HG02981 (cell line): ENCODE results near the gene CD2BP2.

Experiments used
- ATAC-seq: cut with Tn5 transposase; IDR thresholded peaks from one replicate; pipeline ENCODE4 v1.9.1; 2021; ENCODE audit warnings: mild to moderate bottlenecking, moderate library complexity; ENCODE audit not compliant: unreplicated experiment

CD2BP2 gene

DNA sequence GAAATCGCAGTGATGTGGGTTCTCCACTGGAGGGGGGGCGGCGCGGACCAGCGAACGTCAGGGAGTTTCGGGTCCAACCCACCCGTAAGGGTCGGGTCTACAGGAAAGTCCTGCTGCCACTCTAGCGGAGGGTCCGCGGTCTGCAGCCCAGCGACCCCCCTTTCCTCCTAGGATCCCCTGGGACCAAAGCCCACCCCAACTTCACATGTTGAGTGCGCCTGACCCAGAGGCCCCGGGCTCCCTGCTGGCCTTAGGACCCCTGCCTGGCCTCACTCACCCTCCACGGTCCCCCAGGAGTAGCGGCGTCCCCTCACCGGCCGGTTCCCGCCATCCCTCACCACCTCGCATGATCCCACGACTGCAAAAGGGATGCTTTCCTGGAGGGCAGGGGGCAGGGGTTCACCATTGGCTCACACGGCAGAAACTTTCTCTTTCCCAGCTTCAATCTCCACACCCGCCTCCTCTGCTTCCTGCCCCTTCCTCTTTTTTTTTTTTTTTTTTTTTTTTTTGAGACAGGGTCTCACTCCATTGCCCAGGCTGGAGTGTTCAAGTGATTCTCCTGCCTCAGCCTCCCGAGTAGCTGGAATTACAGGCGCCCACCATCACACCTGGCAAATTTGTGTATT lies 24.2 kb upstream of the CD2BP2 start:
- no peak for ATAC-seq

DNA sequence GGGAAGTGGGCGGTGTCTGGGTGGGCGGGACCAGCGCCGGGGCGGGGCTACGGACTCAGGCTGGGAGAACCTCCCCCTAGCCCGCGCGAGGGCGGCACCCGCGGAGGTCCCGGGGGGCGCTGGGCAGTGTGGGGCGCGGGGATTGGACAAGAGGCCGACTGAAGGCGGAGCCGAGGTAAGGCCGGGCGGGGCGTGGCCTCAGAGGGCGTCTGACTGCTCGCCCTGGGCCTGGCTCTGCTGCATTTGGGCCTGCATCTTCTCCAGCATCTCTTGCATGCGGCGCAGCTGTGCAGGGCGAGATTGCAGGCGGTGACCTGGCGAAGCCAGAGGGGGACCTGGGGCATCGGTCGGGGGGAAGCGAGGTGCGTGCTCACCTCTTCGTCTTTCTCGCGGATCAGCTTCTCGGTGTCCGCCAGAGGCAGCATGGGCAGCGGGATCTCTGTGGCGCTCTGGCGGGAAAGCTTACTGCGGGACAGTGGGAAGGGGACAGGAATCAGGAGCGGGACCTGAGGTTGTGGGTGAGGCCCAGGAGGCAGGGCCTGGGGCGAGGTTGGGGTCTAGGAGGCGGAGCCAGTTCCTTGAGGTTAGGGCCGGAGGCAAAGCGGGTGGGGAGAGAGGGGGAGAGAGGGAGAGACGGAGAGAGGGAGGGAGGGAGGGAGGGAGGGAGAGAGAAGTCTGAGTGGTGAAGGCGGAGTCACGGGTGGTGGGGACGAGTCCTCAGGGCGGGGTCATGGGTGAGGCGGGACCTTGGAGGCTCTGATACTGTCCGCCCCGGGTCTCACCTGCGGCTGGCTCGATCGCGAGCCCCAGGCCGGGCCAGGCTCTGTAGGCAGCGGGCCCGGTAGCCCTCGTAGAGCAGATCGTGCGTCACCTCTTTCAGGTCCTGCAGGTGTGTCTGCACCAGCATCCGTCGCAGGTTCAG lies 23.4 kb upstream of the CD2BP2 start:
- peak; percentile 79 for ATAC-seq

DNA sequence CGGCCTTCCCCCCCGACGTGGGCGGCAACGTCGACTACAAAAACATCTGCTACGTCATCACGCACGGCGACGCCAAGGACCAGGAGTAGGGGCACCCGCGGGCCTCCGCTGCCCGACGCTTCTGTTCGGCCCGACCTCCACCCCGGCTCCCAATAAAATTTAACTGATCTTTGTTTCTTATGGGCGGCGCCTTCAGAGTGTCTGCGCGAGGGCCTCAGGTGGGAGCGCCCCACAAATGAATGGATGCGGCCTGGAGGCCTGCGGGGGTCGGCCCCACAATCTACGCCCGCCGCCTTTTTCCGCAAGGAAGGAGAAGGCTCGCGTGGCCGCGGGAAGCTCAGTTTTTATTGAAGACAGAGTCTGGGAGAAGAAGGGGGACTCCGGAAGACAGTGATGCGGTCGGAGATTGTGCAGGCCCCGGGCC lies 22.7 kb upstream of the CD2BP2 start:
- peak; percentile 33 for ATAC-seq

DNA sequence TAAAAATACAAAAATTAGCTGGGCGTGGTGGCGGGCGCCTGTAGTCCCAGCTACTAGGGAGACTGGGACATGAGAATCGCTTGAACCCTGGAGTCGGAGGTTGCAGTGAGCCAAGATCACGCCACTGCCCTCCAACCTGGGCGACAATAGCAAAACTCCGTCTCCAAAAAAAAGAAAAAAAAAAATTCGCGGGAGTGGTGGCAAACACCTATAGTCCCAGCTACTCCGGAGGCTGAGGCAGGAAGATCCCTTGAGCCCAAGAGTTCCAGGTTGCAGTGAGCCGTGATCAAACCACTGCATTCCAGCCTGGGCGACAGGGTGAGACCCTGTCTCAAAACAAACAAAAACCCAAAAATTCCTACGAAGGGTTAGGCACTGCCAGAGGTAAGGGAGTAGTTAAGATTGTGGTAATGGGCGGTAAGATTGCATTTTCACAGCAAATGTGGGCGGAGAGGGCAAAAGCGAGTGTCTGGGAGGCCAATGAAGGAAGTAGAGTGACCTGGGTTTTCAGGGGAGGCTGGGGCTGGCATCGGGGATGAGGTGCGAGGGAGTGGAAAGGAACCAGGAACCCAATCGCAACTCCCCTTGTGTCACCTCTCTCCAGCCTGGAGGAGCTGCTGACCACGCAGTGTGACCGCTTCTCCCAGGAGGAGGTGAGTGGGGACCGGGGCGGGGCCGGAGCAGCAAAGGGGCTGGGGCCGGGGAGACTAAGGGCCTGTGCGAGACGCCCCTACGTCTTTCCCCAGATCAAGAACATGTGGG lies 22.1 kb upstream of the CD2BP2 start:
- ATAC-seq: no peak

DNA sequence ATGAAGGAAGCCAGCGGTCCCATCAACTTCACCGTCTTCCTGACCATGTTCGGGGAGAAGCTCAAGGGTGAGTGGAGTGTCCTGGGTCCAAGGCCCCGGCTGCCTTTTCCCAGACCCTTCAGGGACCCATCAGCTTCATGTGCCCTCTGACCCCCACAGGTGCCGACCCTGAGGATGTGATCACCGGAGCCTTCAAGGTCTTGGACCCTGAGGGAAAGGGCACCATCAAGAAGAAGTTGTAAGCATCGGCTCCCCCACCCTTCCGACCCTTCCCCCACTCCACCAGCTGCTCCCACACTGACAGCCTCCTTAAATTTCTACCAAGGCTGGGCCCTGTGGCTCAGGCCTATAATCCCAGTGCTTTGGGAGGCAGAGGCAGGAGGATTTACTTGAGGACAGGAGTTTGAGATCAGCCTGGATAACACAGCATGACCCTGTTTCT lies 21.4 kb upstream of the CD2BP2 start:
- ATAC-seq: no peak

DNA sequence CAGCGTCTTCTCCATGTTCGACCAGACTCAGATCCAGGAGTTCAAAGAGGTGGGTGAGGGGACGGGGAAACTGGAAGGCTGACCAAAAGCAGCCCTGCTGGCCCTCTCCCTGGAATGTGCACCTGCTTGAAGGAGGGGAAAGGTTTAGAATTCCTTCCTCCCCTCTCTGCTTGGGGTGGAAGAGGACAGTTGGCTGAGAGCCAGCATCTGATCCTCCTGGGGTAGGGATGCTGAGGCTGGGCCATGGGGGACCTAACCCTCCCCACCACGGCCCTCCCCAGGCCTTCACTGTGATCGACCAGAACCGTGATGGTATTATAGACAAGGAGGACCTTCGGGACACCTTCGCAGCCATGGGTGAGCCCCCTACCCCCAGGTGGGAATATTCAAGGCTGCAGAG lies 20.8 kb upstream of the CD2BP2 start:
- no peak for ATAC-seq

DNA sequence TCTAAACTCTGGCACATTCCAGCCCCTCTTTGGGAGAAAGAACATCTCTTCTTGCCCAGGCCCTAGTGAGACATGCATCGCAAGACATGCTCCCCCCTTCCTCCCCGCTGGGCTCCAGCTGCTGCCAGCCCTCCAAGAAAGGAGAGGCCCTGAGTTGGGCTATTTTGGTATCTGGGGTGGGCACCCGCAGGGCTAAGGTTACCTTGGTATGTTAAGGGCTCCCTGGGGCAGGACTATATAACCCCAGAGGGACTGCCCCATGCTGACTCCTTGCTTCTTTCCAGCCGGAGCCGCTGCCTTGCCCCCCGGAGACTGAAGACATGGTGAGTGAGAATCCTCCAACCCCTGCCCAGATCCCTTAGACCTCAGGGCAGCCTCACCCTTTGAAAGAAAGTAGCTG lies 19.4 kb upstream of the CD2BP2 start, which contains the start of gene MYL11:
Gene MYL11, plus strand, starts transcription at position 265 of the 400 bp plus-strand sequence. Its CDS starts 56 bp downstream, at position 321.
- no peak for ATAC-seq

DNA sequence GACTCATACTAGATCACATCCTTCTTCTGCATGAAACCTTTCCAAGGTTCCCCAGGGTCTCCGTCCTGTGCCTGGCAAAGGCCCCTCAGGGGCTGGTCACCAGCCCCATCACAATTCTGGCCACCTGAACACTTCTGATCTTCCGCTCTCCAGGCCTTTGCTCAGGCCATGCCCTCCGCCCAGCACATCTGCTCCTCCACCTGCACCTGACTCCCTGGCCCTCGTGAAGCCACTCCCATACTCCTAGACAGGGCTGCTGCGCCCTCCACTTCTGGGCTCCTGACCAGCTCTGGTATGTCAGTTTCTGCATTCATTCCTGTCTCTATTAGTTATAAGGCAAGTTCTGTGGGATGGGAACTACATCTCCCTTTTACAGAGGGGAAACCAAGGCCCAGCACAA lies 17.6 kb upstream of the CD2BP2 start:
- ATAC-seq: no peak

DNA sequence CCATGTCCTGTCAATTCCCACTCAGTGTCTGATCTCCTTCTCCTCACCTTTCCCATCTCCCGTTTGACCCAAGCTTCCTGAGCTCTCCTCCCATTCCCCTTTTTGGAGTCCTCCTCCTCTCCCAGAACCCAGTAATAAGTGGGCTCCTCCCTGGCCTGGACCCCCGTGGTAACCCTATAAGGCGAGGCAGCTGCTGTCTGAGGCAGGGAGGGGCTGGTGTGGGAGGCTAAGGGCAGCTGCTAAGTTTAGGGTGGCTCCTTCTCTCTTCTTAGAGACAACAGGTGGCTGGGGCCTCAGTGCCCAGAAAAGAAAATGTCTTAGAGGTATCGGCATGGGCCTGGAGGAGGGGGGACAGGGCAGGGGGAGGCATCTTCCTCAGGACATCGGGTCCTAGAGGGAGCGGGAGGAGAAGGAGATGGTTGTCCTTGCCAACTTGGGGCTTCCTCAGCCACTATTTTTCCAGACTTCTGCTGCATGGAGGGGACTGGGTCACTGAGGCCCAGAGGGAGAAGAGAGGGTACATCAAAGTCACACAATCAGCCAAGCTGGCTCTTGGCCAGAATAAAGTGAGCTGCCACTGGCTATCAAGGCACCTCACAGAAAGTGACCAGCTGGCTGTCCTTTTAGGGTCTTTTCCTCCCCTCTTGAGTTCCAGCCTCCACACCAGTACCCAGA lies 17.1 kb upstream of the CD2BP2 start:
- no peak for ATAC-seq

DNA sequence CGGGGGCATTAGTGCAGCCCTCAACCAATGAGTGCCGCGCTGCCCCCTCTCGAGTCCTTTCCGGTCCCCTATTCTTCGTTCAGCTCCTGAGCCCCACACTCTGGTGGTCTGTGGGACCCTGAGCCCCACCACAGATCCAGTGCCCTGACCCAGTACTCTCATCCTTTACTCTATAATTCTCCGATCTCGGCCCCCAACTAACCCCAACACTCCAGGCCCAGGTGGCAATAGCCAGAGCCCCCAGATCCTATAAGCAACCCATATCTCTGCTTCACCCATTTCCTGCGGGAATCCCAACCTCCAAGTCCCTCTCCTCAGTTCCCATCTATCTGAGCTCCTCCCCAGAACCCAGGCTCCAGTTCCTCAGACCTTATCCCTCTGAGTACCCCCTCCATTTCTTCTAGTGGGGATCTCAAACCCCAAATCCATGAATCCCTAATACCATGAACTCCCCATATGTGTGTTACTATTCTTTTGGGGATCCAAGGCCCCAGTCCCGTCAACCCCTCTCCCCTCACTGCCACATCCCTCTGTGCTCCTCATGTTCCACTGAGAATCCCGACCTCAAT lies 16.2 kb upstream of the CD2BP2 start:
- ATAC-seq: no peak

DNA sequence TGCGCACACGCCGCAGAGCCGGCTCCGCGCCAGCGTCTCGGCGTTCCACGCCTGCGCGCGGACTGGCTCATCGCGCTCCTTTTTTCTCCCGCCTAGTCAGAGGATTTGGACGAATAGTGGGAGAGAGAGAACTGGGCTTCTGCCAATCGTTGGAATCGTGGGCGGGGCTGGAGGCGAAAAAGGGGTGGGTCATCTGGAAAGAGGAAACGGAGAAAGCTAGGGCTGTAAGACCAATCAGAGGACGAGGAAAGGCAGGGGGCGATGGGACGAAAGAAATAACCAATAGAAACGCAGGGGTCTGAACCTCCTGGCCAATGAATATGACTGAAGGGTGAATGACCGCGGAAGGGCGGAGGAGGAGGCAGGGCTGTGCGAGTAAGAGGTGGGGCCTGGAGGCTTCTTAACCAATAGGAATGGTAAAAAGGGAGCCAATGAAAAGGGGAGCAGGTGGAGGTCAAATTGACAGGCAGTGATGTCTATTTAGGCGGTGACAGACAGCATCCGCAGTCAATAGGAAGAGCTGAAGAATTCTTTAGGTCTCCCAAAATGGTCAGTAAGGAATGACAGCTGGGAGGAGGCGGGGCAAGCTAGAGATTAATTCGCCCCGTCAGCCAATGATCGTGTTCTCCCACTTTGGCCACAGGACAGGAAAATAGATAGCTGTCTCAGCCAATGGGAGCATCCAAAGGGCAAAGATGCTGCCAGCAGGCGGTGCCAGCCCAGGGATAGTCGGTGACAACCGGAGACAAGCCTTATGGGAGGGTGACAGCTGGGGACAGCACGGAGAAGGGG lies 15.5 kb upstream of the CD2BP2 start, which contains the start of gene TBC1D10B:
Gene TBC1D10B, minus strand, starts transcription at position 39 of the 792 bp plus-strand sequence. CDS start 311 bp downstream, outside the sequence.
- ATAC-seq: peak; percentile 71

DNA sequence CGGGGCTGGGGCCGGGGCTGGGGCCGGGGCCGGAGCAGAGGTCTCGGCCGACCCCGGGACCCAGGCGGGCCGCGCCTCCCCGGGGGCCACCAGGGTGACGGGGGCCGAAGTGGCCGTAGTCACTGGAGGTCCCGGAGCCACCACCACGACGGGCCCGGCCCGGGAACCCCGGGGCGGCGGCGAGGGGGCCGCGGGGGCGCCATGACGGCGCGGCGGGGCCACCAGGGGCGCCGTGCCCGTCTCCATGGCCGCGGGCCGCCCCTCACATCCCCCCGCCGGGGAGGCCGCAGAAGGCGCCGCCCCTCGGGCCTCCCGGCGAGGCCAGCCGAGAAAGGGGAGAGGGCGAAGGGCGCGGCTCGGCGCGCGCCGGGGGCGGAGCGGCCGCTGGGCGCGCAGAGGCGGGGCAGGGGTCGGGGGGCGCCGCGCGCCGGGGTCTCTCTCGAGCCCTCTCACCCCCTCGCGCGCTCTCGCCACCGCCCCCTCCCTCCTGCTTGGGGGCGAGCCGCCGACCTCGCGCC lies 14.9 kb upstream of the CD2BP2 start:
- ATAC-seq: peak; percentile 12

DNA sequence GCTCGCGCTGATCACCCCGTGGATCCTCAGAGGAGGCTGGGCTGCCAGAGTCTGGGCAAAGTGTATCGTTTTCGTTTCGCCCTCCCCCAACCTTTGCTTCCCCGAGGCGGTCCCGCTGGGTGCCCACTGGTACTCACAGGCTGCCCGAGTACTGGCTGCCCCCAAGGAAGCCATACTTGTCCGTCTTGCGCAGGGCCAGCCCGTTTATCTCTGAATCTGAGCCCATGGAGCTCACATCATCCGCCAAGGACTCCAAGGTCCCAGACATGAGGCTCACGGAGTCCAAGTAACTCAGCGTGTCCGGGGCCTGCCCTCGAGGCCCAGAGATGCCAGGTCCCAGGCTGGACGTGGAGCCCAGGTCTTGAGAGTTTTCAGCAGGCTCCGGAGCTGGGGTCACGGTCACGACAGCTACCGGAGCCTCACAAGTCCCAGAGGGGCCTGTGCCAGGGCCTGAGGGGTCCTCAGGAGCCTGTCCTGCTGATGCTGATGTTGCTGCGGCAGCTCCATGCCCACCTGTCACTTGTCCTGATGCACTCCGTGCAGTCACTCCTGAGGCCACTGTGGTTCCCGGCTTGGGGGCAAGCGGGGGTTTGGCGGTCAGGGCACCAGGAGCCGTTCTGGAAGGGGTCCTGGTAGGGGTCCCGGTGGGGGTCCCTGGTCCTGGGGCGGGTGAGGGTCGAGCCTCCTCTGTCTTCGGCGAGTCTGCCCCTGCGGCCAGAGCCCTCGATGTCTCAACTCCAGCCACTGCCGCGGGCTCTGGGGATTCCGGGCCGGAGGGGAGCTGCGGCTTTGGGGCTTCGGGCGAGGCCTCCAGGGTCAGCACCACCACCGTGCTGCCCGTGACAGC lies 14.2 kb upstream of the CD2BP2 start:
- no peak for ATAC-seq

DNA sequence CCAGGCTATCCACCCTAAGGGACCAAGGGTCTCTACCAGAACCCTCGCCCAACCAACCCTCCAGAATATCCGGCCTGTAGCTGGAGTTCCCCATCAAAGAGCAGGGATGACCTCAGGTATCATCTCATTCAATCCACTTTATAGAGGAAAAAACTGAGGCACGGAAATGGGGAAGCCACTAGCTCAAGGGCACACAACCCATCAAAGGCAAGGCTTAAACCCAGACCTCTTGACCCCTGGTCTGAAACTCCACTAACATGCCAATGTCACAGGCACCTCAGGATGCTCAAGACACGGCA lies 13.6 kb upstream of the CD2BP2 start:
- ATAC-seq: no peak

DNA sequence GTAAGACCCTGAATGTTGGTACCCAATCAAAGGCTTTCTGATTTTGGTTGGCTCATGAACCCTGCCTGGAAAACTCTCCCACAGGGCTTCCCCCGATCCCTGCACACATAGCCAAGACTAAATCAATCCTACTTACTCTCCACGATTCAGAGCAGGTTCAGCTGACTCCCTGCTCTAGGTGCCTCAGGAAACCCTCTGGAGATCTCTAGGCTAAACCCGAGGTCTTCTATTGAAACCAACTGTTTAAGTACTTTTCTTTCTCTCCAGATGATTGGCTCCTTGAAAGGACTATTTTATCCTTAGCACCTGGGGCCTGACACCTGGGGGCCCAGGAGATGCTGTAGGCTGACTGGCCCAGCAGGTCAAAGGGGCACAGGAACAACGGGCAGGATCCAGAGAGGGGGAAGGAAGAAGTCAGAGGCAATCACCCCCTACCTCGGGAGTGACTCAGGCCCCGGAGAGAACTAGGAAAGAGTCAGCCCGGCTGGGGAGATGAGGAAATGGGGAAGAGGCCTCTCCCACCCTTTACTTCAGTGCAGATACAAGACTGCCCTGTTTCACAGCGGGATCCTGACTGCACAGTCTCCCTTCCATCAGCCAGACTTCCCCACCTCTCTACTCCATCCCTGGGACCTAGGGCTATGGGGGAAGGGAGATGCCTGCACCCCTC lies 13.1 kb upstream of the CD2BP2 start:
- no peak for ATAC-seq

DNA sequence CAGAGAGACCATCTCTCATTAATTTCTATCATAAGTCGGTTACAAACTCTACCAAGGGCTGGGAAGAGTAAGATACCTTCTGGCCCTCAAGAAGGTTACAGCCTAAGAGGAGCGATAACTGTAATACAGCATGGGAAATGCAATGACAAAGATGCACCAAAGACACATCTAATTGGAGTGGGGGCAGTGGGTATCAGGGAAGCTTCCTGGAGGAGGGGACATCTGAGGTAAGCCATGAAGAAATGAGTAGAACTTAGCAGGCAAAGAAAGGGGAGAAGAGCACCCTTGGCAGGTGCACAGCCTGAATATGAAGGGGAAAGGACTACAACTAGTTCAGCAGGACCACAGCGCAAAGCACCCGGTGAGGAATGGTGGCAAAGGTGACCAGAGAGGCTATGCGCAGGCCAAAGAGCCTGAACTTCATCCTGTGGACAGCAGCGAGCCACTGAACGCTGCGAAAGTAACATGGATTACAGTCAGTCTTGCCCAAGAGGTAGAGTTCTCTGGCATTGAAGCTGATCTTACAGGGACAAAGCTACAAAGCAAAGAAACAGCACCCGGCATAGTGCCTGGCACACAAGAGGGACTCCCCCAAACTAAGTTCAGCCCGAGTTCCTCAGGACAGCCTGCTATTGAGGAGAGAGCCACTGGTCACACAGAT lies 12.4 kb upstream of the CD2BP2 start:
- no peak for ATAC-seq

DNA sequence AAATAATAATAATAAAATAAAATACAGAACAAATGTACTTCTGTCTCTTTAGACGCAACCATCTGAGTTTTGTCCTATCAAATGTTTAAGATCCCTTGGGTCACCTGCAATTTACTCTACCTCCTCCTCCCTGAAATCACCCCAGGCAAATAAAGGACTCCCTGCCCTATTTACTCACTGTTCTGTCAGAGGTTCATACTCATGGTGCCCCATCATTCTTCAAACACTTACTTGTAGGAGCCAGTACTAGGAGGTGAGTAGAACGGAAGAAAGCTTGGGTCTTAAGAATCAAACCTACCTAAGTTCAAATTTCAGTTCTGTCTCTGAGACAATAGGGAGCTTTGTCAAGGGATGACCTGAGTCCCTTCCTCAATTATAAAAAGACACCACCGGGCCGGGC lies 11.4 kb upstream of the CD2BP2 start:
- no peak for ATAC-seq

DNA sequence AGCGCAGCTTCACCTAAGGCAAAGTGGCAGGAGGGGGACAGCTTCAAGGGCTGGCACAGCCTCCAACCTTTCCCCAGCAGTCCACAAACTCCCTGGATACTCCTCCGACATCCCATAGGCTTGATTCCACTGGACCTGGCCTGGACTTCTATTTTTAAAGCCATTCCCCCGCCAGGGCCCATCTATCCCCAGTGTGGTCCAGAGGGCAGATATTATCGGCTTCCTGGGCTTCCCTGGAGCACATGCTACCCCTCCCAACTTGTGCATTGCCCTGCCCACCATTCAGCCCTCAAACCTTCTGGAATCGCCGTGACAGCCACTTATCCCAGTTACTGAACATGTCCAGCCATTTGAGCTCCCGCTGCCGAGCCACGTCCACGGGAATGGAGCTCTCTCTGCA lies 10.1 kb upstream of the CD2BP2 start:
- no peak for ATAC-seq
